ENCODE data around the gene RALGDS. TPM values are rescaled to one million over a fixed set of nuclear protein-coding genes. Genes with fewer than 3 reads are reported as not detected.

Gene RALGDS
- total and polyA plus RNA-seq, 2 donors (not counting 3 experiments of a cell fraction or from before 2014, with no cell fraction given), result 41.4 to 60.0 TPM

DNA sequence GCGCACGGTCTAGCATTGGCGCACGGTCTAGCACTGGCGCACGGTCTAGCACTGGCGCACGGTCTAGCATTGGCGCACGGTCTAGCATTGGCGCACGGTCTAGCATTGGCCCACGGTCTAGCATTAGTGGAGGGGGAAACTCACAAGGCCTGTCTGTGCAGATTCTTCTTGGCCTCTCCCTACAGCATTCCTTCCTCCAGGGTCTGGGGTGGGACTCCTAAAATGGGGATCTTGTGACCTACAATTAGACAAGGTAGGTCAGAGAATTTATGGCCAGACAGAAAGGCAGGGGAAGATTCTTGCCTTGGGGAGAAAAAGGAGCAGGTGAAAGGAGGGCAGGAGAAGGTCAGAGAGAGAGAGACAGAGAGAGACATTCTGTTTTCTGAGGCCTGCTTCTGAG lies 48.1 kb upstream of the RALGDS start:
- Histone ChIP-seq H3K27me3 (ENCODE audit: control insufficient read depth in 2 of 2, insufficient read depth in 2 of 2, low read length in 2 of 2) (peaks cover 3 to 7% of the 10 kb centered on the region in 2 experiments), H3K9me1 (replicated peaks; ENCODE audit: control insufficient read depth, extremely low read depth, insufficient read depth, low read length) (no peaks in the 10 kb centered on the region), H3K27ac (ENCODE audit: insufficient read depth, low read depth, low read length) (no peak overlapping the region), H2AFZ (ENCODE audit: low read depth, low read length) (no peak overlapping the region), H3K4me3 (replicated peaks in 1 of 3; ENCODE audit: insufficient read depth in 1 of 3, low read depth in 1 of 3, low read length in 3 of 3) (no peak overlapping the region), H3K4me1 (ENCODE audit: control insufficient read depth, extremely low read depth, insufficient read depth, low read length) (no peaks in the 10 kb centered on the region), H3K36me3 (ENCODE audit: control insufficient read depth in 2 of 2, extremely low read depth in 1 of 2, insufficient read depth in 2 of 2, low read length in 2 of 2) (no peaks in the 10 kb centered on the region), H3K9me3 (replicated peaks; ENCODE audit: control insufficient read depth, insufficient read depth, low read length) (no peaks in the 10 kb centered on the region), H3K4me2 (ENCODE audit: insufficient read depth, low read length) (no peak overlapping the region), H3K9ac (replicated peaks; ENCODE audit: extremely low read depth, insufficient read depth, low read length) (no peak overlapping the region), H4K20me1 (replicated peaks; ENCODE audit: control insufficient read depth, extremely low read depth, insufficient read depth, low read length) (no peaks in the 10 kb centered on the region), H3K79me2 (ENCODE audit: control insufficient read depth, insufficient read depth, low read length) (no peaks in the 10 kb centered on the region)
- POLR2A ChIA-PET, result no interaction called here
- TF ChIP-seq, protein P1, sequence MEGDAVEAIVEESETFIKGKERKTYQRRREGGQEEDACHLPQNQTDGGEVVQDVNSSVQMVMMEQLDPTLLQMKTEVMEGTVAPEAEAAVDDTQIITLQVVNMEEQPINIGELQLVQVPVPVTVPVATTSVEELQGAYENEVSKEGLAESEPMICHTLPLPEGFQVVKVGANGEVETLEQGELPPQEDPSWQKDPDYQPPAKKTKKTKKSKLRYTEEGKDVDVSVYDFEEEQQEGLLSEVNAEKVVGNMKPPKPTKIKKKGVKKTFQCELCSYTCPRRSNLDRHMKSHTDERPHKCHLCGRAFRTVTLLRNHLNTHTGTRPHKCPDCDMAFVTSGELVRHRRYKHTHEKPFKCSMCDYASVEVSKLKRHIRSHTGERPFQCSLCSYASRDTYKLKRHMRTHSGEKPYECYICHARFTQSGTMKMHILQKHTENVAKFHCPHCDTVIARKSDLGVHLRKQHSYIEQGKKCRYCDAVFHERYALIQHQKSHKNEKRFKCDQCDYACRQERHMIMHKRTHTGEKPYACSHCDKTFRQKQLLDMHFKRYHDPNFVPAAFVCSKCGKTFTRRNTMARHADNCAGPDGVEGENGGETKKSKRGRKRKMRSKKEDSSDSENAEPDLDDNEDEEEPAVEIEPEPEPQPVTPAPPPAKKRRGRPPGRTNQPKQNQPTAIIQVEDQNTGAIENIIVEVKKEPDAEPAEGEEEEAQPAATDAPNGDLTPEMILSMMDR (IDR thresholded peaks at IDR 0.05; ENCODE audit: extremely low read depth in 1 of 2, insufficient read depth in 1 of 2, low read depth in 1 of 2, low read length in 2 of 2), result no peak
- TF ChIP-seq GATA2 (IDR thresholded peaks at IDR 0.05; ENCODE audit: insufficient read depth, insufficient read length, low read depth, low read length) (no peak), JUN (IDR thresholded peaks at IDR 0.05; ENCODE audit: borderline replicate concordance, insufficient read depth, insufficient read length, low read depth) (no peak), FOS (IDR thresholded peaks at IDR 0.05; ENCODE audit: borderline replicate concordance, insufficient read depth, low read length) (no peak), POLR2A (IDR thresholded peaks at IDR 0.05; ENCODE audit: low read depth, low read length) (no peak), POLR2AphosphoS5 (IDR thresholded peaks at IDR 0.05; ENCODE audit: insufficient read depth, low read depth, low read length) (no peak), EZH2 (IDR thresholded peaks at IDR 0.05; ENCODE audit: borderline replicate concordance, low read depth, low read length, severe bottlenecking) (no peak)
- TF ChIP-seq, protein P2, sequence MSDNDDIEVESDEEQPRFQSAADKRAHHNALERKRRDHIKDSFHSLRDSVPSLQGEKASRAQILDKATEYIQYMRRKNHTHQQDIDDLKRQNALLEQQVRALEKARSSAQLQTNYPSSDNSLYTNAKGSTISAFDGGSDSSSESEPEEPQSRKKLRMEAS (IDR thresholded peaks at IDR 0.05; ENCODE audit: insufficient read depth, insufficient read length), result no peak
- intact Hi-C loops (cut with micrococcal nuclease), result no loop called here
- FAIRE-seq (no peak), DNase-seq (ENCODE audit: low read depth, low spot score) (no peak)
- dilution Hi-C loops (cut with MboI; ENCODE audit: extremely low pct_ligation_motif_present, low sequenced_read_pairs), result no loop called here
- CTCF ChIA-PET, result interaction anchor here (0.9 kb wide), 1 partner anchor 317 kb away, joined by 3 read pairs; no protein-coding TSS in a partner anchor
- BruUV-seq (replicated peaks), result no TSS peak

All from endothelial cell of umbilical vein (primary cell).